Breast epithelium (tissue), 3 donors: ENCODE measurements around the gene PFN1.

Experiments
- POLR2A ChIP-seq: fragments of 450-650 bp; IDR thresholded peaks from one replicate; pipeline ENCODE4 v1.6.1; 2016; ENCODE audit warnings: antibody characterized with exemption, mild to moderate bottlenecking, moderate library complexity
- TF ChIP-seq, protein P1 (sequence below), 3 donors: fragments of 450-650 bp; IDR thresholded peaks; one replicate each; pipeline ENCODE4 v1.5.1; 2016 to 2017; ENCODE audit warnings: antibody characterized with exemption in 3 of 3, mild to moderate bottlenecking in 3 of 3, moderate library complexity in 3 of 3

DNA sequence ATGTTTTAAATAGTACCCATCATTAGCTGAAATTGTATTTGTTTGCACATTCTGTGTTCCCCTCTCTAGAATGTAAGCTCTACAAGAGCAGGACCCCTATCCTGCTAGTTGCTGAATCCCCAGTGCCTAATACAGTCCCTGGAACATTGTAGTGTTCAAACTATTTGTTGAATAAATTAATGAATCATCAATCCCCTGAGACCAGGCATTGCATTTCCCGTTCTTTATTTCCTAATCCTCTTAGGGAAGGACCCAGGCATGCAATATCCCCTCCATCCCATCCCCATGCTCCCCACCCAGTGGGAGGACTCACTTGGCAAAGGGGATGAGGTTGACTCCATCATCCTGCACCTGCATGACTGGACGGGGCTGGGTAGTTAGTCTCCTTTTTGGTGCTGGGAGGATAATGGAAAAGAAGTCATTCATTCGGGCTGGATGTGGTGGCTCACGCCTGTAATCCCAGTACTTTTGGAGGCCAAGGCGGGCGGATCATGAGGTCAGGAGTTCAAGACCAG is 45.8 kb upstream of the PFN1 start:
- TF ChIP-seq, protein P1, sequence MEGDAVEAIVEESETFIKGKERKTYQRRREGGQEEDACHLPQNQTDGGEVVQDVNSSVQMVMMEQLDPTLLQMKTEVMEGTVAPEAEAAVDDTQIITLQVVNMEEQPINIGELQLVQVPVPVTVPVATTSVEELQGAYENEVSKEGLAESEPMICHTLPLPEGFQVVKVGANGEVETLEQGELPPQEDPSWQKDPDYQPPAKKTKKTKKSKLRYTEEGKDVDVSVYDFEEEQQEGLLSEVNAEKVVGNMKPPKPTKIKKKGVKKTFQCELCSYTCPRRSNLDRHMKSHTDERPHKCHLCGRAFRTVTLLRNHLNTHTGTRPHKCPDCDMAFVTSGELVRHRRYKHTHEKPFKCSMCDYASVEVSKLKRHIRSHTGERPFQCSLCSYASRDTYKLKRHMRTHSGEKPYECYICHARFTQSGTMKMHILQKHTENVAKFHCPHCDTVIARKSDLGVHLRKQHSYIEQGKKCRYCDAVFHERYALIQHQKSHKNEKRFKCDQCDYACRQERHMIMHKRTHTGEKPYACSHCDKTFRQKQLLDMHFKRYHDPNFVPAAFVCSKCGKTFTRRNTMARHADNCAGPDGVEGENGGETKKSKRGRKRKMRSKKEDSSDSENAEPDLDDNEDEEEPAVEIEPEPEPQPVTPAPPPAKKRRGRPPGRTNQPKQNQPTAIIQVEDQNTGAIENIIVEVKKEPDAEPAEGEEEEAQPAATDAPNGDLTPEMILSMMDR (IDR thresholded peaks at IDR 0.05), result no peak
- no peak for TF ChIP-seq POLR2A
